ENCODE results near the gene STRN4. TPM values are rescaled to one million over a fixed set of nuclear protein-coding genes. Genes with fewer than 3 reads are reported as not detected.

Gene STRN4
- total RNA-seq, 4 donors from 2014 or later, result 81.6 to 306 (median 174) TPM

DNA sequence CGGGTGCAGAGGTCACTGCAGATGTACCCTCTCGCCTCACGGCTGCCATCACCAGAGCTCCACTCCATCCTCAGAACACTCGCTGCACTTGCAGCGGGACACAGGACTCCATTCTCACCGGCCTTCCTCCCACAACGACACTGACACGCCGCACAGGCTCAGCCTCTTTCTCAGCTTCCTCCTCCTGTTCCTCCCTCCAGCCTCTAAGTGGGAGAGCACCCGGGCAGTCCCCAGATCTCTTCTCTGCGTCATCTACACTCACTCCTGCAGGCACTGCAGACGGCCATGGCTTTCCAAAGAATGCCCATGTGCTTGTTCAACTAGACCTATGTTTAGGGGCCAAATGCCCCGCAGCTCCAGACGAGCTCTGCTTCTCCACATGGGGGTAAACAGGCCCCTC is 14.7 kb downstream of the STRN4 start:
- in situ Hi-C loops (cut with MboI; ENCODE audit: low pct_ligation_motif_present in 1 of 4, low pct_unique_long_range_greater_than_20kb in 1 of 4, low sequenced_read_pairs in 3 of 4), result no loop called here
- no peaks in the 10 kb centered on the region for H3K27me3 ChIP-seq
- no peak overlapping the region for H3K27ac ChIP-seq
- DNase-seq, result no peak
- no peaks in the 10 kb centered on the region for H3K4me1 ChIP-seq
- peaks cover 0 to 45% (median 17%) of the 10 kb centered on the region in 4 donors for H3K36me3 ChIP-seq
- WGBS, 2 donors (ENCODE audit: low coverage in 1 of 2), result 81% methylated on average over 14 of the region's 14 CpGs; no CpG with 5 or more reads in 1 of the 2 donors
- intact Hi-C loops (cut with DNase I; ENCODE audit: low total_unique reads), result no loop called here
- no peak overlapping the region for H3K4me3 ChIP-seq
- H3K9me3 ChIP-seq, result no peaks in the 10 kb centered on the region
- TF ChIP-seq POLR2AphosphoS5 (IDR thresholded peaks at IDR 0.05) (no peak), EP300 (IDR thresholded peaks at IDR 0.05; ENCODE audit: low read depth) (no peak), POLR2A (IDR thresholded peaks at IDR 0.05) (no peak)
- TF ChIP-seq, protein P1, sequence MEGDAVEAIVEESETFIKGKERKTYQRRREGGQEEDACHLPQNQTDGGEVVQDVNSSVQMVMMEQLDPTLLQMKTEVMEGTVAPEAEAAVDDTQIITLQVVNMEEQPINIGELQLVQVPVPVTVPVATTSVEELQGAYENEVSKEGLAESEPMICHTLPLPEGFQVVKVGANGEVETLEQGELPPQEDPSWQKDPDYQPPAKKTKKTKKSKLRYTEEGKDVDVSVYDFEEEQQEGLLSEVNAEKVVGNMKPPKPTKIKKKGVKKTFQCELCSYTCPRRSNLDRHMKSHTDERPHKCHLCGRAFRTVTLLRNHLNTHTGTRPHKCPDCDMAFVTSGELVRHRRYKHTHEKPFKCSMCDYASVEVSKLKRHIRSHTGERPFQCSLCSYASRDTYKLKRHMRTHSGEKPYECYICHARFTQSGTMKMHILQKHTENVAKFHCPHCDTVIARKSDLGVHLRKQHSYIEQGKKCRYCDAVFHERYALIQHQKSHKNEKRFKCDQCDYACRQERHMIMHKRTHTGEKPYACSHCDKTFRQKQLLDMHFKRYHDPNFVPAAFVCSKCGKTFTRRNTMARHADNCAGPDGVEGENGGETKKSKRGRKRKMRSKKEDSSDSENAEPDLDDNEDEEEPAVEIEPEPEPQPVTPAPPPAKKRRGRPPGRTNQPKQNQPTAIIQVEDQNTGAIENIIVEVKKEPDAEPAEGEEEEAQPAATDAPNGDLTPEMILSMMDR (IDR thresholded peaks at IDR 0.05), result no peak

DNA sequence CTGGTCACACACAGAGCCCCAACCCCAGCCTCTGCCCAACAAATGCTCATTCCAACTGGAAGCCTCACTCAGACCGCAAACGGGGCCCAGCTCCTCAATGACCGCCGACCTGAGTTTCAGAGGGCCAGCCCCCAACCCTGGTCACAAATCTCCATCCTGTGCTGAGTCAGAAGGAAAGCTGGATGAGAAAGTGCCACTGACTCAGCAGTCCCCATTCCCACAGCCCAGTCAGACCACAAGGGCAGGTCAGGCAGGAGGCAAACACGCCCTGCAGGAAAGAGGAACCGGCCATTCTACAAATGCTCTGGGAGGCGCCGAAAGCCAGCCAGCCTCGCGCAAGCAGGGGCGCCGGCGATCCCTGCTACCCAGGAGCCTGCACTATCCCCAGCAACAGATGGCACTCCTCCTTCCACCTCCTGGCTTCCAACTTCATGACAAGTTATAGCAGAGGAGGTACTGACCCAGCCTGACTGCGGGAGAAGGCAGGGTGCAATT is 15.2 kb downstream of the STRN4 start:
- Histone ChIP-seq H3K27me3 (no peaks in the 10 kb centered on the region), H3K9me3 (no peaks in the 10 kb centered on the region), H3K27ac (no peak overlapping the region), H3K36me3 (peaks cover 0 to 46% (median 18%) of the 10 kb centered on the region in 4 donors), H3K4me1 (no peaks in the 10 kb centered on the region), H3K4me3 (no peak overlapping the region)
- 75% methylated on average over 12 of the region's 14 CpGs; no CpG with 5 or more reads in 1 of the 2 donors for WGBS, 2 donors (ENCODE audit: low coverage in 1 of 2)
- TF ChIP-seq, protein P1 (IDR thresholded peaks at IDR 0.05), result no peak
- TF ChIP-seq POLR2A (IDR thresholded peaks at IDR 0.05) (no peak), POLR2AphosphoS5 (IDR thresholded peaks at IDR 0.05) (no peak), EP300 (IDR thresholded peaks at IDR 0.05; ENCODE audit: low read depth) (no peak)
- DNase-seq, result no peak
- intact Hi-C loops (cut with DNase I; ENCODE audit: low total_unique reads), result no loop called here
- in situ Hi-C loops (cut with MboI; ENCODE audit: low pct_ligation_motif_present in 1 of 4, low pct_unique_long_range_greater_than_20kb in 1 of 4, low sequenced_read_pairs in 3 of 4), result no loop called here

DNA sequence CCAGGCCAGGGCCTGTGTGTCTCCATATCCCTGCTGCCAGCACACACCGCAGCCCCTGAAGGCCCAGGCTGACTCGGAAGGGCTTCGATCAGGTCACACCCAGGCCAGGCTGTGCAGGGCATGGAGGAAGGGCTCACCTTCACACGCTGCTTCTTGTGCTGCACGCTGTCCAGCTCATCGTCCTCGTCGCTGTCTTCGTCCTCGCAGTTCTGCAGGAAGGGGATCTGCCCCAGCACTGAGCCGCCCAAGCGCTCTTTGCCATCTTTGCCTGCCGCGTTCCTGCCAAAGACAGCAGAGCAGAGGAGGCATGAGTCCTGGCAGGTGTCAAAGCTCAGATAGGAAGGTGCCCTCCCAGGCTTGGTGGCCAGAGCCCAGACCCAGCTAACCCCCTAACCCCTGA is 15.7 kb downstream of the STRN4 start:
- H3K27me3 ChIP-seq, result no peaks in the 10 kb centered on the region
- intact Hi-C loops (cut with DNase I; ENCODE audit: low total_unique reads) (no loop called here), in situ Hi-C loops (cut with MboI; ENCODE audit: low pct_ligation_motif_present in 1 of 4, low pct_unique_long_range_greater_than_20kb in 1 of 4, low sequenced_read_pairs in 3 of 4) (no loop called here)
- H3K9me3 ChIP-seq, result no peaks in the 10 kb centered on the region
- no peak overlapping the region for H3K27ac ChIP-seq
- peaks cover 0 to 51% (median 18%) of the 10 kb centered on the region in 4 donors for H3K36me3 ChIP-seq
- 96% methylated on average over 14 of the region's 14 CpGs; no CpG with 5 or more reads in 1 of the 2 donors for WGBS, 2 donors (ENCODE audit: low coverage in 1 of 2)
- no peak for DNase-seq
- H3K4me1 ChIP-seq, result no peaks in the 10 kb centered on the region
- H3K4me3 ChIP-seq, result no peak overlapping the region
- no peak for TF ChIP-seq EP300 (IDR thresholded peaks at IDR 0.05; ENCODE audit: low read depth)
- TF ChIP-seq, protein P1 (IDR thresholded peaks at IDR 0.05), result no peak
- no peak for TF ChIP-seq POLR2AphosphoS5 (IDR thresholded peaks at IDR 0.05)
- no peak for TF ChIP-seq POLR2A (IDR thresholded peaks at IDR 0.05)

DNA sequence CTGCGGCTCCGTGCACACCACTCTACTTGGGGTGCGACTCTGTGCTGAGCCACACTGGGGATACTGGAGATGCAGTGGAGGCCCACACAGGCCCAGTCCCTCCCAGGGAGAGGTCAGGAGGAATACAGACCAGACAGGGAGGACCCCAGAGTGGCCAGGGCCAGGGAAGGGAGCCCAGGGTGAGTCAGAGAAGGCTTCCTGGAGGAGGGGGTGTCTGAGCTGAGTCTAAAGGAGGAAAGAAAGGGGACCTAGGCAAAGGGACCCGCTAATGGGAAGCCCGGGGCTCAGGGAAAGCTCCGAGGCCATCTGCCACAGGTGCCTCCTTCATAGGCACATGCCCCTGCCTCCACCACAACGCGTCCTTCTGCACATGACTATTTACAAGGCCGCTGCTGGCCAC is 16.1 kb downstream of the STRN4 start:
- DNase-seq, result no peak
- TF ChIP-seq POLR2A (IDR thresholded peaks at IDR 0.05) (no peak), POLR2AphosphoS5 (IDR thresholded peaks at IDR 0.05) (no peak)
- Histone ChIP-seq H3K27me3 (no peaks in the 10 kb centered on the region), H3K4me1 (no peaks in the 10 kb centered on the region), H3K27ac (no peak overlapping the region), H3K9me3 (no peaks in the 10 kb centered on the region), H3K36me3 (peaks cover 0 to 55% (median 18%) of the 10 kb centered on the region in 4 donors), H3K4me3 (no peak overlapping the region)
- in situ Hi-C loops (cut with MboI; ENCODE audit: low pct_ligation_motif_present in 1 of 4, low pct_unique_long_range_greater_than_20kb in 1 of 4, low sequenced_read_pairs in 3 of 4), result no loop called here
- intact Hi-C loops (cut with DNase I; ENCODE audit: low total_unique reads), result no loop called here
- 92 to 93% methylated on average over 3 to 9 of the region's 9 CpGs for WGBS, 2 donors (ENCODE audit: low coverage in 1 of 2)

DNA sequence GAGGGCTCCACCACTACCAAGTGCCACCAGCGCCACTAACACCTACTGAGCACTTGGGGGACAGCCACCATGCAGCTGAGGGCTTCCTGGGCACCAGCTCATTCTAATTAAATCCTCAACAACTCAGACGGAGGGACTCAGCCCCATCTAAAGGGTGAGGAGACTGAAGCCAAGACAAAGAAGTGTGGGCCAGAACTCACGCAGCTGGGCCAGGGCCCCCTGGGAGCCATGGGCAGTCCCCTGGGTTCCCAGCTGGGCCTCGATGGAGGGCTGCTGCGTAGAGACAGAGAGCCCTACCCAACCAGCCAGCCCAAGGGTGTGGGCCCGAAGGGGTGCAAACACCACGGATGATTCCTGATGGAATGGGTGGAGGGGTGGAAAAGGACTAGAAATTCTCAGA is 16.6 kb downstream of the STRN4 start:
- peaks cover 0 to 60% (median 19%) of the 10 kb centered on the region in 4 donors for H3K36me3 ChIP-seq
- in situ Hi-C loops (cut with MboI; ENCODE audit: low pct_ligation_motif_present in 1 of 4, low pct_unique_long_range_greater_than_20kb in 1 of 4, low sequenced_read_pairs in 3 of 4), result no loop called here
- DNase-seq, result no peak
- intact Hi-C loops (cut with DNase I; ENCODE audit: low total_unique reads), result loop anchor here (2.0 kb wide), 1 partner anchor 25 kb away; no protein-coding TSS in a partner anchor
- TF ChIP-seq EP300 (IDR thresholded peaks at IDR 0.05; ENCODE audit: low read depth) (no peak), POLR2A (IDR thresholded peaks at IDR 0.05) (no peak), POLR2AphosphoS5 (IDR thresholded peaks at IDR 0.05) (no peak)
- TF ChIP-seq, protein P1 (IDR thresholded peaks at IDR 0.05), result no peak
- no peak overlapping the region for H3K4me3 ChIP-seq
- 89% methylated on average over 6 of the region's 7 CpGs; no CpG with 5 or more reads in 1 of the 2 donors for WGBS, 2 donors (ENCODE audit: low coverage in 1 of 2)
- H3K27ac ChIP-seq, result no peak overlapping the region
- no peaks in the 10 kb centered on the region for H3K9me3 ChIP-seq
- H3K4me1 ChIP-seq, result no peaks in the 10 kb centered on the region
- H3K27me3 ChIP-seq, result no peaks in the 10 kb centered on the region
